GM18498 (cell line): ENCODE results near the gene SLN.

ENCODE experiments used
- ATAC-seq: cut with Tn5 transposase; IDR thresholded peaks from one replicate; pipeline ENCODE4 v1.9.1; 2021; ENCODE audit warnings: mild to moderate bottlenecking, moderate library complexity; ENCODE audit not compliant: unreplicated experiment

Gene SLN

GRCh38 chr11:107719557-107720302, 7.9 kb upstream of the SLN start:
- no peak for ATAC-seq

- no peak for ATAC-seq
These were observed 7.2 kb upstream of the SLN start for GRCh38 chr11:107719073-107719472.

GRCh38 chr11:107716884-107717532, 5.2 kb upstream of the SLN start:
- no peak for ATAC-seq

- no peak for ATAC-seq
These were observed 1.2 kb upstream of the SLN start for GRCh38 chr11:107713009-107713408.

GRCh38 chr11:107710301-107710700, 1.6 kb downstream of the SLN start:
- ATAC-seq: no peak

- ATAC-seq: no peak
These were observed 3.1 kb downstream of the SLN start for GRCh38 chr11:107708792-107709191.

GRCh38 chr11:107707807-107708206, 4.0 kb downstream of the SLN start:
- ATAC-seq: no peak

- no peak for ATAC-seq
These were observed 4.6 kb downstream of the SLN start for GRCh38 chr11:107707215-107707671.

GRCh38 chr11:107706531-107706930, 5.3 kb downstream of the SLN start:
- no peak for ATAC-seq

GRCh38 chr11:107705027-107705426, 6.8 kb downstream of the SLN start:
- ATAC-seq: no peak

GRCh38 chr11:107704451-107704850, 7.4 kb downstream of the SLN start:
- no peak for ATAC-seq

GRCh38 chr11:107702723-107703122, 9.1 kb downstream of the SLN start:
- ATAC-seq: no peak

- no peak for ATAC-seq
These were observed 9.7 kb downstream of the SLN start for GRCh38 chr11:107702109-107702660.

- ATAC-seq: no peak
These were observed 12.2 kb downstream of the SLN start for GRCh38 chr11:107699371-107700285.

GRCh38 chr11:107697291-107697690, 14.6 kb downstream of the SLN start:
- no peak for ATAC-seq

- ATAC-seq: no peak
These were observed 15.7 kb downstream of the SLN start for GRCh38 chr11:107696140-107696539.

GRCh38 chr11:107695446-107695845, 16.4 kb downstream of the SLN start:
- ATAC-seq: no peak

- ATAC-seq: no peak
These were observed 20.7 kb downstream of the SLN start for GRCh38 chr11:107691000-107691750.

GRCh38 chr11:107689317-107690202, 22.3 kb downstream of the SLN start:
- peak; percentile 82 for ATAC-seq
